ENCODE results near the gene APLN. TPM values are rescaled to one million over a fixed set of nuclear protein-coding genes. Genes with fewer than 3 reads are reported as not detected.

APLN gene
- total RNA-seq, 1 experiment from 2014 or later: 1.2 TPM

DNA sequence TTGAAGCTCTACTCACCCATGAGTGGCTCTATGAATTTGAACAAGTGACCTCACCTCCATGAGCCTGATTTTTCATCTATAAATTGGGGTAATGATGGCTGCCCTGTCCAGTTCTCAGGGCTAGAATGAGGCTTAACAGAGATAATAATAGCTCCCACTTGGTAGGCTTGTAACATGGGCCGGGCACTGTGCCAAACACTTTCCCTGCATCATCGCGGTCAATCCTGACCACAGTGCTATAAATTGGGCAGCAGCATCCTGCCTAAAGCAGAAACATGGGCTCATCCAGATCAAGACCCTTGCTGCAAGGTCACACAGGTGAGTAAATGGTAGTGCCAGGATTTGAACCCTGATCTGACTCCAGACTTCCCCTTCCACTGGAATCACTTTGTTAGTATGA, 12.8 kb downstream of the APLN start:
- DNase-seq (ENCODE audit: low read depth): peak; percentile 68

GRCh38 chrX:129641469-129641868, 13.3 kb downstream of the APLN start:
- DNase-seq (ENCODE audit: low read depth): no peak

GRCh38 chrX:129640737-129641136, 14.0 kb downstream of the APLN start:
- DNase-seq (ENCODE audit: low read depth): no peak

DNA sequence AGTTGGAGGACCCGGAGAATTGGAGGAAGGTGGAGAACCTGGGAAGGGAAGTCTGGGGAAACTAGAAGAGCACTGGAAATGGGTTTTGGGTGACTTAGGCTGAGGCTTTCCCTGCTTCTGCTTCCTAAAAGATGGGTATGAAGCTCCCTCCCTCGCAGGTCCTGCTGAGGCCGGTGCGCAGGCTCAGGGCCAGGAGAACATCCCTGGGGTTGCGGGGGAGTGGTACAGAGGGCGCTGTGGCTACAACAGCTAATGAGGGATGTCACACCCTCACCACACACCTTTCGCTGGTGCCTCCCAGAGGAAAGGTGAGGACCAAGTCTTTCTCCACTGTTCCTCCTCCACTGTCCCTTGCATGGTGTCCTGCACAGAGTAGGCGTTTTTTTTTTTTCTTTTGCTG, 15.8 kb downstream of the APLN start:
- DNase-seq (ENCODE audit: low read depth): no peak

- peak; percentile 40 for DNase-seq (ENCODE audit: low read depth)
These were observed 17.3 kb downstream of the APLN start for GRCh38 chrX:129637217-129638109.

DNA sequence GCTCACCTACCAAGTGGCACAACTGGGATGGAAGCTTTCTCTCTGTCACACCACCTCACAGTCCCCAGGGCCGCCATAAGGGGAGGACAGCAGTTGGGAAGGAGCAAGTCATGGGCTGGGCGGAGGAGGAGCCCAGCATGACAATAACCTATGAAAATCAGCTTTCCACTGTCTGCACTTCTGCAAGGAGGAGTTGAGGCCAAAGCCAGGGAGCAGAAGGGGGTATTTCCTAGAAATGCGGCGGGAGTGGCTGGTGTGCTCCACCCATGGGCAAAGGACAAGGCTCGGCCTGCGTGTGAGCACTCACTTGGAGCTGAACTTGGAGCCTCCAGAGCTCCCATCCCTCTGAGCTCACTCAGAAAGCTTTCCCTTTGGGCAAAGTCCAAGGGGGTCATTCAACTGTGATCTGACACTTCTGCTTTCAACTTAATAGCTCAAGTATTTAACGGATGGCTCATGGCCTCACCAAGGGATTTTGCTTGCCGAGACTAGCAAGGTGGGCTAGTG, 18.5 kb downstream of the APLN start:
- no peak for DNase-seq (ENCODE audit: low read depth)

DNA sequence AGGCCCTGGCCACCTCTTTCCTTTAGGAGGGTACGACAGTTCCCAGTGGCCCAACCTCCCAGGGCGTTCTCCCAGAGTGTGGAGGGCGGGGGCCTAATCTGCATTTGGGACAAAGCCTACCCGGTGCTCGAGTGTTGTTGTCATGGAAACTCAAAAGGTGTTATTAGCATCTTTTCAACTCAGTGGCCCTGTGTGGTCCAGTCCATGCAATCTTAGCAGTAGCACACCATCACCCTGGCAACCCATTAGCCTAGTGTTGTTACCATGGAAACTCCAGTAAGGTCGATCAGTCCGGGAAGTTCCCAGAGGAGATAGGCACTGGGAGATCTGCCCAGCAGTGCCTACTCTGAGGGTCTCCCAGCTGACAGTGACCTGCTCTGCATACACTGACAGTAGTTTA, 20.2 kb downstream of the APLN start:
- no peak for DNase-seq (ENCODE audit: low read depth)

DNA sequence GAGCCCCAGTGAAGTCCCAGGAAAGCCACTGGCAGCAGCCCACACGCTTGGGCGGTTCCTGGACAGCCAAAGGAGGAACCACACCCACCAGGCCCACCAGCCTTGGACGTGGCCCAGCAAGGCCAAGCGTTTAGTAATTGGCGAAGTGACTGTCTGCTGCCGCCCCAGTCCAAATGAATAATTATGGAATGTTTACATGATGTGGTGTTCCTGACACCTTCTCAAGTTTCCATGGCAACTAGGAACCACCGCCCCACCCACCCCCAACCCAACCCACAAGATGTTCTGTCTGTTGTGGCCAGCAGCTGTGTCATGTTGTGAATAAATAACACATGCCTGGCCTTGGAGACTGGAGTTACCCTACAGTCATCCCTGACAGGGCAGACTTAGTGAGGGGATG, 22.3 kb downstream of the APLN start:
- DNase-seq (ENCODE audit: low read depth): no peak

DNA sequence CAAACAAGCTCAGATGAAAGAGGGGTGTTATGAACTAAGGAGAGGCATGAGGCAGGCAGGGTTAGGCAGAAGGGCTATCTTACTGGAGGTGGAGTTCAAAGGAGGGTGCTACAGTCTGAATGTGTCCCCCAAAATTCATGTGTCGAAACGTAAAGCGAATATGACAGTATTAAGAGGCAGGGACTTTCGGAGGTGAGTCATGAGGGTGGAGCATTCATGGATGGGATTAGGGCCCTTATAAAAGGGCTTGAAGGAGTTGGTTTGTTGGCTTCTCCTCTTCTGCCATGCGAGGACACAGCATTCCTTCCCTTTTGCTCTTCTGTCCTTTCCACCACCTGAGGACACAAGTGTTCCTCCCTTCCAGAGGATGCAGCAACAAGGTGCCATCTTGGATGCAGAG, 22.9 kb downstream of the APLN start:
- no peak for DNase-seq (ENCODE audit: low read depth)

- DNase-seq (ENCODE audit: low read depth): no peak
These were observed 24.9 kb downstream of the APLN start for GRCh38 chrX:129629837-129630236.

GRCh38 chrX:129626026-129626425, 28.7 kb downstream of the APLN start:
- DNase-seq (ENCODE audit: low read depth): peak; percentile 23

- DNase-seq (ENCODE audit: low read depth): peak; percentile 76
These were observed 31.9 kb downstream of the APLN start for GRCh38 chrX:129622757-129623301.

GRCh38 chrX:129618997-129619396, 35.8 kb downstream of the APLN start:
- no peak for DNase-seq (ENCODE audit: low read depth)

DNA sequence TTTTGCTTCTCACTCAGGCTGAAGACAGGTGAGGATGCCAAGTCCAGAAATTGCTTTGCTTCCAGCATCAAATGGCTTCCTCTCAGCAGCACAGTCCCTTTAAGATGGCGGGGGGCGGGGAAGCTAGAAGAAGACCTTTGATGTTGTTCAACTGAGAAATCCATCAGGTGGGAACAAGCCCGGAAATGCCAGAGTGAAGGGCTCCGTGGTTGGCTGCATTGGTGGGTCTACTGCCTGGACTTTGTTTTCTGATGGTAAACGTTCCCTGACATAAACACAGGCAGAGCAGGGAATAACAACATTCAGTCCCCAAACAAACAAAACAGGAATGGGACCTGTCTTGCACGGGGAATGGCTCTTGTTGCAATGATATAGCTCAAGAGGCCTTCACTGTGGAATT, 37.3 kb downstream of the APLN start:
- no peak for DNase-seq (ENCODE audit: low read depth)

DNA sequence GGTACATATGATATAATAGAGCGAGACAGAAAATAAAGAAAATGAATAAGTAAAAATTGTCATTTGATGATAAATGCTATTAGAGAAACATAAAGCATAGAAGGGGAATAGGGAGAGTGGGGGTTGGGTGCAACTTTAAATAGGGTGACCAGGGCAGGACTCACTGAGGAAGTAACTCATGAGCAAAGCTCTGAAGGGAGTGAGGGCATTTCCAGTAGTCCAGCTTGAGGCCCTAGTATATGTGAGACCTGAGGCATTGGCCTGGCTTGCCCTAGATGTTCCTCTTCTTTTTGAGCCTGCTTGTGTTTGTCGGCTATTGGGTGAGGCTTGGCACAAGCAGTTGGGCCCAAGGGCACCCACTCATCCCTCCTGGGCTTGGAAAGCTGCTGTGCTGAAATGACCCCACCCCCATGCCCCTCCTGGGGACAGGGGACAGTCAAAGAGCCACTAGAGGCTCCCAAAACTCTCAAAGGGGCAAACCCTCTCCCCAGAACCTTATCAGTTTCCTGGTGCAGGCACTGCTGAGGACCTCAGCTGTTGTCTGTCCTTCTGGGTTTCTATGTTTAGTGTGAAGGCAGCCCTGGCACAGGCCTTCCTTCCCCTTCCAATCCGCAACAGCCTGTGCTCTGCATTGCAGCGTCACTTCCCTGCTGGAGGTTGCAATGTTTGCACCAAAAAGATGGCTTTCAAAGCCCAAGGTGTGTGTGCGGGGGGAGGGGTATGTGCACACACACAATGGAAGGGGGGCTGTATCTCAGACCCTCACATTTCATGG, 40.1 kb downstream of the APLN start:
- no peak for DNase-seq (ENCODE audit: low read depth)

DNA sequence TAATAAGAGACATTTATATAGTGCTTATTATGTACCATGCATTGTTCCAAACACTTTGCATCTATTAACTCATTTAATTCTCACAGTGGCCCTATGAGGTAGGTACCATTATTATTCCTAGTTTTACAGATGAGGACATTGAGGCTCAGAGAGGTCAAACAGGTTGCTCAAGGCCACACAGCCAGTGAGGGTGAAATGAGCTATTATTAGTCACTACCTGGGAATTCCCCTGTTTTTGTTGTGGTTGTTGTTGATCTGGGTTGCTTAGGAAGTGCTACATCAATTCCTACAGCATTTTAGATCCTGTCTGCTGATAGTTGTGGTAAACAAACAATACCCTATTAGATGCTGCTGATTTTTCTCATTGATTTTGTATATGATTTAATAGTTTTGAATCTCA, 41.2 kb downstream of the APLN start:
- no peak for DNase-seq (ENCODE audit: low read depth)

- DNase-seq (ENCODE audit: low read depth): peak; percentile 19
These were observed 42.4 kb downstream of the APLN start for GRCh38 chrX:129612396-129612795.

- DNase-seq (ENCODE audit: low read depth): no peak
These were observed 45.4 kb downstream of the APLN start for GRCh38 chrX:129609395-129609794.

- no peak for DNase-seq (ENCODE audit: low read depth)
These were observed 46.3 kb downstream of the APLN start for GRCh38 chrX:129608496-129608895.

DNA sequence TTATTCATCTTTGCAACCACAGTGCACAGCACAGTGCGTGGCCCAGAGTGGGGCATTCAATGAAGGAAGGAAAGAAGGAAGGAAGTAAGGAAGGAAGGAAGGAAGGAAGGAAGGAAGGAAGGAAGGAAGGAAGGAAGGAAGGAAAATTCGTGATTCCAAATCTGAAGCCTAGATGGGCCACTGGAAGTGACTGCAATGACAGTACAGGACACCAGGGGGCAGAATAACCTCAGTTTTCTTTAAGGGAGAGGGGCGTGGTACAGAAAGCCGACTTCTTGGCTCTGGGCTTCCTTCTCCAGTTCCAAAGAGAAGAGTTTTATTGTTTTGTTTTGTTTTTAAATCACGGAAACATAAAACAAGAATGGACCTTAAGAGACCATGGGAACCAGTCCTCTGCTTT, 47.8 kb downstream of the APLN start:
- peak; percentile 38 for DNase-seq (ENCODE audit: low read depth)

- DNase-seq (ENCODE audit: low read depth): peak; percentile 17
These were observed 53.8 kb downstream of the APLN start for GRCh38 chrX:129600981-129601424.

GRCh38 chrX:129599996-129600395, 54.8 kb downstream of the APLN start:
- no peak for DNase-seq (ENCODE audit: low read depth)

All from RPMI7951 (cell line).